ENCODE measurements around the gene GALNT9.
"Not testable (repeated sequence)": the region's sequence is repeated elsewhere in the genome, so short reads cannot be mapped to it uniquely, and the experiment has no call there.

The GALNT9 gene

DNA sequence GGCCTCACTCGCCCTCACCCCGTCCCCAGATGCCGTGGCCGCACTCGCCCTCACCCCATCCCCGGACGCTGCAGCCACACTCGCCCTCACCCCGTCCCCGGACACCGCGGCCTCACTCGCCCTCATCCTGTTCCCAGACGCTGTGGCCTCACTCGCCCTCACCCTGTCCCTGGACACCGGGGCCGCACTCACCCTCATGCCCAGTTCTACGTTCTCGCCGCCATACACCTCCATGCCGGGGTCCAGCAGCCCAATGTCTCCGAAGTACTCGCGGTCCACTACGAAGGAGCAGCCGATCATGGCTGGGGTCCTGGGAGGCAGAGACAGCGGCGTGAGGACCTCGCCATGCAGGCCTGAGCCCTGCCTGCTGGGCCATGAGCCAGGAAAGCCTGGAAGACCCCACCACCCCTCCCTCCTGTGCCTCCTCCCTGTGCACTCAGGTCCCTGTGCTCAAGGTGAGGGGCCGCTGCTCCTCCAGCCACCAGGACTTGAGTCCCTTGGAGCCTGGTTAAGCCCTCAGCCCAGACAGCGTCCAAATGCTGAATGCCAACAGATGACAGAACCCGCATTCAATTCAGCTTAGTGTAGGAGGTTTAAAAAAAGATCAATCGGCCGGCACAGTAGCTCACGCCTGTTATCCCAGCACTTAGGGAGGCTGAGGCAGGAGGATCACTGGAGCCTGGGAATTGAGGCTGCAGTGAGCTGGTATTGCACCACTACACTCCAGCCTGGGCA, 81.5 kb downstream of the GALNT9 start:
- no peak for DNase-seq

DNA sequence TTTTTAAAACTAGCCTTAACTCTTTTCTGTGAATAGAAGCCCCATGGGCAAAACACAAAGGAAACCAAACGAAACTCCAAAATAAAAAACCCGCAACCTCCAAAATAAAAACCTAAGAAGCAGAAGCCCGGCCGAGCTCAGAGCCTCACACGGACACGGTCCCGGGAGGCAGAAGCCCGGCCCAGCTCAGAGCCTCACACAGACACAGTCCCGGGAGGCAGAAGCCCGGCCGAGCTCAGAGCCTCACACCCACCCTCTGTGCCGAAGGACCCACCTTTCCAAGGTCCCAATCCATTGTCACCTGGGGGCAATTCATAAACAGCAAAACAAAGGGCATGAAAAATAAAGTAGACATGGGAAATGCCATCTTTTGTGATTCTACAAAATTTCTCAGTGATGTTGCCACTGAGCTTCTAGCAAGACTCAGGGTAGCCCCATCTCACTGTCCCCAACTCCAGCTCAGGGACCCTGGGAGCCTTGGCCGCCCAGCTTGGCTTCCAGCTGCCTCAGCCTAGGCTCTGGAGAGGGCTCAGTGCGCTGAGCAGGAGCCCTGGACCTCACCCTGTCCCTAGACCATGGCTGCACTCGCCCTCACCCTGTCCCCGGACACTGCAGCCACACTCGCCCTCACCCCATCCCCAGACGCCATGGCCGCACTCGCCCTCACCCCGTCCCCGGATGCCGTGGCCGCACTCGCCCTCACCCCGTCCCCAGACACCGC, 82.2 kb downstream of the GALNT9 start:
- DNase-seq, result no peak

DNA sequence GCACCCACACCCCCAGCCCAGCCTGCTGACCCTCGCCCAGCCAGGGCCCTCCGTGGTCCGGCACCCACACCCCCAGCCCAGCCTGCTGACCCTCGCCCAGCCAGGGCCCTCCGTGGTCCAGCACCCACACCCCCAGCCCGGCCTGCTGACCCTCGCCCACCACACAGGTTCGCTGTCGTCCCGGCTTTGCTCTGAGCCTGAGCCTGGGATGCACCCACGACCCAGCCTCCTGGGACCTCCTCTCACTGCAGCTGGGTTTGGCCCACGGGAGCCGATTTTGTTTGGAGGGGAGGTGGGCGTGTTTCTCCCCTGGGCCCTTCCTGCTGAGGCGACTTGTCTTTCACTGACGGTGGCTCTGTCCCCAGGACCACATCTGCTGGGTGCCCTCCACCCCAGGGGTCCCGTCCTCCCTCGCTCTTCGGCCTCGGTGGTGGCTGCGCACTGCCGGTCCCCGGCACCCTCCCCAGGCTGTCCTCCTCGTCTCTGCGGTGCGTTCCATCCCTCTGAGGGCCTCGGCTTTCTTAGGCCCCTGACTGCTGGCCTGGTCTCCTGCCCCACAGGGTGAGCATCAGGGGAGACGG, 83.8 kb downstream of the GALNT9 start:
- DNase-seq, result no peak

DNA sequence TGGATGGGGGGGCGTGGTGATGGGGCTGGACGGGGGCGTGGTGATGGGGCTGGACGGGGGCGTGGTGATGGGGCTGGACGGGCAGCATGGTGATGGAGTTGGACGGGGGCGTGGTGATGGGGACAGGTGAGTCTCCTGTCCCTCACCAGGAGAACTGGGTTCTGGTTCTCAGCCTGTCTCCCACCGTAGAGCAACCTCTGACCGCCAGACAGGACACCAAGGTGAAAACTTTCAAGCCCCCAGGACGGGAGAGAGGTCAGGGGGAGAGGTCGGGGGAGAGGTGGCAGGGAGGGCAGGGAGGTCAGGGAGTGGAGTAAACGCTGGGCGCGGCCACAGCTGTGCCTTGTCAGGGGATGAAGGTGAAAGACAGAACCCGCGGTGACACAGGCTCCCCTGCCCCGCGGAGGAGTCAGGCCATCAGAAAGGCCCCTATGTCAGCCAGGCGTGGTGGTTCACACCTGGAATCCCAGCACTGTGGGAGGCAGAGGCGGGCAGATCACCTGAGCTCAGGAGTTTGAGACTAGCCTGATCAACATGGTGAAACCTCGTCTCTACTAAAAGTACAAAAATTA, 84.6 kb downstream of the GALNT9 start:
- no peak for DNase-seq

DNA sequence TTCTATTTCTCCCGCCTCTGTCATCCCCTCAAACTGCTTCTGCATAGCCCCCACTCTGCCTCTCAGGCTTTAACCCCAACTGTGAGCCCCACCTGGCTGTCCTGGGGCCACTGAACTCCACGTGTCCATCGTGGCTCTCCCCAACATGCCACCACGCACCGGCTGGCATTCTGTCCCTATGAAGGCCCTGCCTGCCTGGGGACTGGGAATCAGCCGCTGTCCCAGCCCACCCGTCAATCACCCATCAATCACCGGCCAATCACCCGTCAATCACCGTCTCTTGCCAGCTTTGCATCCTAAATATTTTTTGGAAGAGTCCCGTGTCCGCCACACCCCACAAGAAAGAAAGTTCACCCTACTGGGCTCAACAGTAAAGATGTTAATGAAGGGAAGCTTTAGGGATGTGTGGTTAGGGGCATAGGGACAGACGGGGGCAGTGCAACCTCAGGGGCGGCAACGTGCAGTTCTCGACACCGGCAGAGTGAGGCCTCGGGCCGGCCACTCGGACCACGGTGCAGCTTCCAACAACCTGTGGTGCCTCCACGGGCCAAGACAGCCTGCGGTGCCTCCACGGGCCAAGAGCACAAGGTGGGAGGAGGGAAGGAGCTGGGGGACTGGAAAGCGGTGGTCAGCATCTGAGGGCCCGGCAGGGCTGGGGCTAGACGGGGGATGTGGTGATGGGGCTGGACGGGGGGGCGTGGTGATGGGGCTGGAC, 85.6 kb downstream of the GALNT9 start:
- no peak for DNase-seq

DNA sequence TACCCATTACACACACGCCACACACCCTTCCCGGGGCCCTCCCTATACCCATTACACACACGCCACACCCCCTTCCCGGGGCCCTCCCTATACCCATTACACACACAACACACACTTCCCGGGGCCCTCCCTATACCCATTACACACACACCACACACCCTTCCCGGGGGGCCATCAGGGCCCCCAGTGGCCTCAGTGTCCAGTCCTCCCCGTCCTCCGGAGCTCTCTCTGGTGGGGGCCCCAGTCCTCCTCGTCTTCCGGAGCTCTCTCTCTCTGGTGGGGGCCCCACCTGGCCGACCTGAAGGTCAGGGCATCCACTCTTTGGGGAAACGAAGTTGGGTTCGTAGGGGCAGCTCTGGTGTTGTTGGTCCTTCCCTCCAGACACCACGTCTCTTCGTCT, 86.2 kb downstream of the GALNT9 start:
- DNase-seq, result not testable (repeated sequence)

DNA sequence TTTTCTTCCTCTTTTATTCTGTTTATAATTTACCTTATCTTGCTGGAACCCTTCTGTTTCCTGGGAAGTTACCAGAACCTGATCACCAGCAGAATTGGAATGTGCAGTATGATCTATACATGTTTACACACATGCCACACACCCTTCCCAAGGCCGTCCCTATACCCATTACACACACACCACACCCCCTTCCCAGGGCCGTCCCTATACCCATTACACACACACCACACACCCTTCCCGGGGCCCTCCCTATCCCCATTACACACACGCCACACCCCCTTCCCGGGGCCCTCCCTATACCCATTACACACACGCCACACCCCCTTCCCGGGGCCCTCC, 88.8 kb downstream of the GALNT9 start:
- DNase-seq, result not testable (repeated sequence)

DNA sequence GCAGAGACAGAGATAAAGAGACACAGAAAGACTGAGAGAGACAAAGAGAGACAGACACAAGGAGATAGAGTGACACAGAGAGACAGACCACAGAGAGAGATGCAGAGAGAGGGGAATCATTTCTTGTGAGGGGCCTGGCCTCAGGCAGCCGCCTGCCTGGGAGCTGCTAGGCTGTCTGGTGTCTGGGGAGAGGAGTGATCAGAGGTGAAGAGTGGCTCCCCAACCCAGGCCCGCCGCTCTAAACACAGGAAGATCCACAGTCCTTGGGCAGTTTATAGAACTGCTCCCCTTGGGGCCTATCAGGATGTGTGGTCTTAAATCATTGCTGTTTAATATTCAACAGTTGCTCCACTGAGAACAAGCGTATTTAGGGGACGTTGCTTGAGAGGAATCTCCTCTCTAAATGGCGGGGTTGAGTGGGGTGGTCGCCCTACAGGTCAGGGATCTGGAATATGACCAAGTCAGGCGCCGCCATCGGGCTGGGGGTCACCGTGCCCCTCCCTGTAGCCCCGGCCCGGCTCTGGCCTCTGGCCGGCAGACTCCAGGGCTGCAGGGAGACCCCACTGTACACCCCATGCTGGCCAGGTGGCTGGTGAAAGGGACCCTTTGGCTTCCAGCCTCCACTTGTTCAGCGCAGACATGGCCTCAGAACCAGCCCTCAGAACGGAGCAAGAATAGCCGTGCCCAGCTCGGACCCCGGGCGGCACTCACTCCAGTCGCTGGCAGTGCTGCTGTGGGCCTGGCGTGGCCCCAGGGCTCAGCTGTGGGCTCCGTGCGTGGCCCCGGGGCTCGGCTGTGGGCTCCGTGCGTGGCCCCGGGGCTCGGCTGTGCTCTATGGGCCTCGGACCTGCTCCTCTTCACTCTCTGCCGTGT, 89.4 kb downstream of the GALNT9 start:
- no peak for DNase-seq

DNA sequence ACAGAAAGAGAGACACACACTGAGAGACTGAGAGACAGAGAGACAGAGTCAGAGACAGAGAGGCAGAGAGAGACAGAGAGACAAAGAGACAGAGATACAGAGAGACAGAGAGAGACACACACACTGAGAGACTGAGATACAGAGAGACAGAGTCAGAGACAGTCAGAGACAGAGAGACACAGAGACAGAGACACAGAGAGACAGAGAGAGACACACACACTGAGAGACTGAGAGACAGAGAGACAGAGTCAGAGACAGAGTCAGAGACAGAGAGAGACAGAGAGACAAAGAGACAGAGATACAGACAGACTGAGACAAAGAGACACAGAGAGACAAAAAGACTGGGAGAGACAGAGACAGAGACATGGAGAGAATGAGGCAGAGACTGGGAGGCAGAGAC, 90.0 kb downstream of the GALNT9 start:
- no peak for DNase-seq

DNA sequence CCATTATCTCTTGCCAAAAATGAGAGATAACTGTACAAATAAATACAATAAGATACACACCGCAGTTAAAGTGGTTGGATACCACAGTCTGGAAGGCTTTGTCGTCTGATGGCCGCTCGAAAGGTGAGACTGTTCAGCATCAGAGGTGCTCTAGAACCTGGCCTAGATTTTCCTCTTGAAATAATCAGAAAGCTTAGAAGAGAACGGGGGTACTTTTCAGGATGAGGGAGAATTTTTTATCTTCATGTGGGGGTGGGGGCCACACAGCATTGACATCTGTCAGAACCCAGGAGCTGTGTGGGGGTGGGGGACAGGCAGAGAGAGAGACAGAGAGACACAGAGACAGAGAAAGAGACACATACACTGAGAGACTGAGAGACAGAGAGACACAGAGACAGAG, 90.5 kb downstream of the GALNT9 start:
- DNase-seq, result no peak

DNA sequence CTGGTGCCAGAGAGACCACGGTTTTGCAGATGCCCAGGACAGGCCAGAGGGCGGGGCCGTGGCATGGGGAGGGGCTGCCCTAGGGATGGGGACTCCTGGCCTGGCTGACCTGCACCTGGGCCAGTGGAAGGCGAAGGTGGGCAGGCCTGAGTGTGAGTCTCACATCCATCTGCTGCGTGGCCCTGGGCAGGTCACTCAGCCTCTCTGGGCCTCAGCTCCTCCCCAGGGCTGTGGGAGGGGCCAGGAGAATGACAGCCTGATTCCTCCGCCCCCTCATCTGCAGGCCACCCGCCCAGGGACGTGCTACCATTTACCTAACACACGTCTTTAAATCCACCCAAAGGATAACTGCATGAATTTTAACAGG, 90.9 kb downstream of the GALNT9 start:
- DNase-seq, result no peak

DNA sequence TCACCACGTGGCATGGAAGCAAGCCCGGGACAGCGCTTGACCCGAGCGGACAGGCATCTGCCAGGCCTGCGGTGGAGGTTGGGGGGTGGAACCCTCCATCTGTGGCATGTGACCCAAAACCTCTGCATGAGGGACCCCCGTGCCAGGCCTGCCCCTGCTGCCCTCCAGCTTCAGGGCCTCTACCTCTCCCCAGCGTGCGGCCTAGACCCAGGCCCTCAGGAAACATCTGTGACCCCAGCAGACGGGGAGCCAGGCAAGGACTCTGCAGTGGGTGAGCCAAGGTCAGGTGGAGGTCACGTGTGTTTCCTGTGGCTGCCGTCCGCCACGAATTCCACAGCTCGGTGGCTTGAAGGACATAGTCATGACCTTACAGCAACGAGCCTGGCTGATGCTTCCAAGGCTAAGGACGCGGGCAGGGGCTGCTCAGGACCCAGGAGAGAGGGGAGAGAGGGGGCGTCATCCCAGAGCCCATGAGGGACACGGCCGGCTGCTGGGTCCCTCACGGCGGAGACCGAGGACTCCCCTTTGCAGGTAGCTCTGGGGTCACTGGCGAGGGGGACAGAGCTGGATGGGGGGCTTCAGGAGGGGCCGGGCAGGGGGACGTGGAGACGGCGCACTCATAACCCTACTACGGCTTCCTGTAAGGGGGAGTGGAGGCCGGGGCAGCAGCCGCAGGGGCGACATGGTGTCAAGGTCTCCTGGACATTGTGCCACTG, 91.5 kb downstream of the GALNT9 start:
- DNase-seq, result no peak

DNA sequence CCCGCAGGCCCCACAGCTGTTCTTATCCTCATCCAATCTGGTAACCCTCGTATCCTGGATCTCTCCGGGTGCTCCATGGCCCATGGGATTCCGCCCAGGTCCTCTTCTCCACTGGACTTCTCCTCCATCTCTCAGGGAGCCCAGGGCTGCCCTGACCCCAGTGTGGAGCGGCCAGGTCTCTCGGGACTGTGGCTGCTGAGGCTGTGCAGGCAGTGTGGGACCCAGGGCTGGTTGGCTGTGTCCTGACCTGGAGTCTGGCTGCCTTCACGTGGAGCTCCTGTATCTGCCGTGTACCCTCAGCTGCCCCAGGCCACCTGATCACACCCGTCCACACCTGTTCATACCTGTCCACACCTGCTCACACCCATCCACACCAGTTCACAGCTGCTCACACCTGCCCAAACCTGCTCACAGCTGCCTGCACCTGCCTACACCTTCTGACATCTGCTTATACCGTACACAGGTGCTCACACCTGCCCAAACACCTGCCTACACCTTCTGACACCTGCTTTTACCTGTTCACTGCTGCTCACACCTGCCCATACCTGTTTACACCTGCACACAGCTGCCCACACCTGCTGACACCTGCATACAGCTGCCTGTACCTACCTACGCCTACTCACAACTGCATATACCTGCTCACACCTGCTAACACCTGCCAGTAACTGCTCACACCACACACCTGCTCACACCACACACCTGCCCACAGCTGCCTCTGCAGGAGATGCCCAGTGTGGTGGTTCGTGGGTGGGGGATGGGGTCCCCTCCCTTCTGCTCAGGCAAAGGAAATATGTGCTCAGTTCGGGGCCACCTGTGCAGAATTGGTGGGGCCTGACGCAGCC, 92.2 kb downstream of the GALNT9 start:
- DNase-seq, result no peak

DNA sequence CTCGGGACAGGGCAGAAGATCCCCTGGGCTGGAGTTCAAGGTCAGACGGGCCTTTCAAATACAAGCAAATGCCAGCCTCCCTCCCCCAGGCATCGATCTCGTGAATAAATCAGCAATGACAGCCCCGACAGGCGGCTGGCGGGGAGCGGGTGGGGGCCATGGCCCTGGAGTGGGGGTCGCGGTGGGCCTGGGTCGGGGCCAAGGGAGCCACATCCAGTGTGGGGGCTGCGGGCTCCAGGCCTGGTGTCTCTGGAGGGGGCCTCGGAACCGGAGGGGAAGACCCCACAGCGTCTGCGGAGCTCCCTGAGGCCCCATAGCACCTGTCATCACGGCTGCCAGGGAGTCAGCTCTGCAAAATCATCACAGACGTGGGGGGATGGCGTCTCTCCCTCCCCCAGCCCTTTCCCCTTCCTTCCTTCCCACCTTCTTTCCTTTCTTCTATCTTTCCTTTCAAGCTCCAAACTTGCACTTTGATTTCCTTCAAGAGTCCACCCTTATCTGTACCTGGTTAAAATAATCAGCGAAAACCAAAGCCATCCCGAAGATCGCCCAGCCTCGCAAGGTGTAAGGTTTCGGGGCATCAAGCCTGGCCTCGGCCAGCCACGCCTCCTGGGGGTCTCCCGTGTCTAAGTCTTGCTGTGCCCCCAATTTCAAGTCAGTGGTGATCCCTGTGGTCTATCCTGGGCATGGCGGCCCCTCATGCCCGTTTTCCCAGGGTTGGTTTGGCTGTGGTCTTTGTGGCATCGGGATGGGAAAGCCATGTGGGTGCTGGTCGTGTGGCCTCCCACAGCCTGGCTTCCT, 93.1 kb downstream of the GALNT9 start:
- DNase-seq, result no peak

DNA sequence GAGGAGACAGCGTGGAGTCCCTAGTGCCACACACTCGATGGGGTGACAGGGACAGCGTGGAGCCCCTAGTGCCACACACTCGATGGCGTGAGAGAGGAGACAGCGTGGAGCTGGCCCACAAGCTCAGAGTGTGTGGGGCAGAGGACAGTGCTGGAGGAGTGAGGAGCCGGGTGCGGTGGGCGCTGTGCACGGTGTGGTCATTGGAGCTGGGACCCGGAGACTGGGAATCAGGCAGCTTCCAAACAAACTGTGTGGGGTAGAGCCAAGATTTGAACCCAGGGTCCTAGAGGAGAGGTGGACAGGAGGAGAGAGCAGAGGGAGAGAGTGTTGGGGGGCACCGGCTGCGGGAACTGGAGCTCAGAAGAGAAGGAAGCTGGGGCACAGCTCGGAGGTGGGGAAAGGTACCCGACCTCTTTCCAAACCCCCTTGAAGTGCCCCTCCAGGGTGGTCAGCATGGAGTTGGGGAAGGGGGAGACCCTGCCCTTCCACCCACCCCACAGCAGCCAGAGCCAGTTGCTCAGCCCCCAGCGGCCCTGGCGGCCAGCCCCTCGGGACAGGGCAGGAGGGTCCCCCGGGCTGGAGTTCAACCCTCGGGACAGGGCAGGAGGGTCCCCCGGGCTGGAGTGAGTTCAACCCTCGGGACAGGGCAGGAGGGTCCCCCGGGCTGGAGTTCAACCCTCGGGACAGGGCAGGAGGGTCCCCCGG, 94.1 kb downstream of the GALNT9 start:
- no peak for DNase-seq

DNA sequence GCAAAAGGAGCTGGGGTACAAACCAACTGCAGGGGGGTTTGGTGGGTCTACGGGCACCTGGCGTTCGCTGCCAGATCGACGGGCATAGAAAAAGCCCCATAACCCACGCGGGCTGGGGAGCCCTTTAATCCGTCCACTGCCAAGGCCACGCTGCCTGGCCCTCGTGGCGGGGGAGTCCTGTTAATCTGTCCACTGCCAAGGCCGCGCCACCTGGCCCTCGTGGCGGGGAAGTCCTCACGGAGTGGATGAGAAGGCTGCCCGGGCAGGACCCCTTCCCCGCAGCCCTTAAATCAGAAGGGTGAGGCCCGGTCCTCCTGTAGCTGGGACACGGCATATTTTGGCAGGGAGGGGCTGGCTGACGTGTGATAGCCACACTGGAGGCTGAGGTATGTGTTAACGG, 99.0 kb downstream of the GALNT9 start:
- DNase-seq, result no peak

DNA sequence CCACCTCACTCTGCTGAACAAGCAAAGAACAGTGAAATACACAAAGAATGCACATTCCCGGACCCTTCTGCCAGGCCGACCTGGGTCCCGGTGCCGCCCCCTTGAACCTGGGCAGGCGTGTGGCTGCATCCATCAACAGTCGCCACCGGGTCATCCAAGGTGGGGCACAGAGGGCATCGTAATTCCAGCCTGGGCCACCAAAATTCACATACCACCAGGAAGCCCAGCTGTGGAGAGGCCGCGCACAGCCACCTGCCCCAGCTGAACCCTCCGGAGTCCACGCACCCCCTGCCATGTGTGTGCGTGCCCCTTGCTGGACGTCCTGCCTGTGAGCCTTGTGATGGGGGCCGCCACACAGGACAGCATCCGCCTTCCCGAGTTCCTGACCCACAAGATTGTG, 99.5 kb downstream of the GALNT9 start:
- no peak for DNase-seq

DNA sequence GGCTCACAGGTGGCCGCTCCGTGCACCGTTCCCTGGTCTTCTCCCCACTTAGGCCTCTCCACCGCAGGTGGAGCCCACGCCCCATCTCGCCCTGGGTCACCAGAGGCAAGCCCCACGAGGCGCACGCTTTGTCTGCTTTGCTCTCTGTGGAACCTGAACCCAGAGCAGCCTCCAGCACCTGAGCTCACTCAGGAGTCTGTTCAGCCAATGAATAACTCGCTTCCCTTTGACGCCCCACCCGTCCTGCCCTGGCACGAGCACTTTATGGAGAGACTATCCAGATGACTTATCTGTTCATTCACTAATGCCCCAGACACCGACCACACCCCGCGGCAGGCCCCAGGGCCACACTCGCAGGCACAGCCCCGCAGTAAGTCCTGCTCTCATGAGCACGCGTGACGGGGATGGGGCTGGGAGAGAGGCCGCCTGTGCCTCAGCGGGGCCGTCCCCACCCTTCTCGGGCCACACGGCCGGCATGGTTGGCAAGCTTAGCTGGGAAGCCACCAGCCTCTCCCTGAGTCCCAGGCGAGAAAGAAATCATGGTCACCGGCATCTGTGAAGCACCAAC, 100.1 kb downstream of the GALNT9 start:
- DNase-seq, result no peak

All from SW 1271 (cell line).